ENCODE results near the gene GMPPB.
A peak's percentile ranks its signal among the peaks of the same experiment; 100 is the strongest.
"Not testable (repeated sequence)": the region's sequence is repeated elsewhere in the genome, so short reads cannot be mapped to it uniquely, and the experiment has no call there.

Gene GMPPB

GRCh38 chr3:49711489-49711888 lies 12.3 kb downstream of the GMPPB start:
- peak overlapping the region; percentile 52 for H3K27ac Mint-ChIP-seq
- DNase-seq (ENCODE audit: low spot score in 2 of 2) = no peak
- H3K4me3 Mint-ChIP-seq = no peak overlapping the region
- H3K36me3 Mint-ChIP-seq = no peaks in the 10 kb centered on the region
- no peak for ATAC-seq
- H3K9me3 Mint-ChIP-seq = no peaks in the 10 kb centered on the region
- H3K4me1 Mint-ChIP-seq = no peaks in the 10 kb centered on the region

GRCh38 chr3:49709852-49710251 lies 13.9 kb downstream of the GMPPB start:
- DNase-seq (ENCODE audit: low spot score in 2 of 2) = no peak
- Mint-ChIP-seq H3K4me3 (no peak overlapping the region), H3K27ac (no peak overlapping the region), H3K36me3 (no peaks in the 10 kb centered on the region), H3K4me1 (no peaks in the 10 kb centered on the region), H3K9me3 (no peaks in the 10 kb centered on the region)
- no peak for ATAC-seq

GRCh38 chr3:49707113-49707480 lies 16.7 kb downstream of the GMPPB start:
- no peaks in the 10 kb centered on the region for H3K9me3 Mint-ChIP-seq
- H3K4me1 Mint-ChIP-seq = peaks cover 7% of the 10 kb centered on the region
- DNase-seq (ENCODE audit: low spot score in 2 of 2) = no peak
- ATAC-seq = no peak
- peaks cover 6% of the 10 kb centered on the region for H3K36me3 Mint-ChIP-seq
- no peak overlapping the region for H3K4me3 Mint-ChIP-seq
- H3K27ac Mint-ChIP-seq = peak overlapping the region; percentile 74

GRCh38 chr3:49706456-49707112 lies 17.2 kb downstream of the GMPPB start:
- no peaks in the 10 kb centered on the region for H3K9me3 Mint-ChIP-seq
- H3K27ac Mint-ChIP-seq = peak overlapping the region; percentile 74
- H3K36me3 Mint-ChIP-seq = peaks cover 6% of the 10 kb centered on the region
- no peak for ATAC-seq
- H3K4me3 Mint-ChIP-seq = no peak overlapping the region
- peaks cover 7% of the 10 kb centered on the region for H3K4me1 Mint-ChIP-seq
- DNase-seq (ENCODE audit: low spot score in 2 of 2) = no peak

GRCh38 chr3:49705390-49705960 lies 18.3 kb downstream of the GMPPB start:
- peaks cover 6% of the 10 kb centered on the region for H3K36me3 Mint-ChIP-seq
- DNase-seq (ENCODE audit: low spot score in 2 of 2) (no peak), ATAC-seq (no peak)
- no peaks in the 10 kb centered on the region for H3K9me3 Mint-ChIP-seq
- H3K4me3 Mint-ChIP-seq = no peak overlapping the region
- no peak overlapping the region for H3K27ac Mint-ChIP-seq
- H3K4me1 Mint-ChIP-seq = peaks cover 7% of the 10 kb centered on the region

- Mint-ChIP-seq H3K4me3 (no peak overlapping the region), H3K4me1 (peaks cover 7% of the 10 kb centered on the region), H3K27ac (no peak overlapping the region), H3K9me3 (no peaks in the 10 kb centered on the region), H3K36me3 (peaks cover 6% of the 10 kb centered on the region)
- ATAC-seq (no peak), DNase-seq (ENCODE audit: low spot score in 2 of 2) (no peak)
Observed at GRCh38 chr3:49704629-49705028, 19.1 kb downstream of the GMPPB start.

GRCh38 chr3:49703956-49704355 lies 19.8 kb downstream of the GMPPB start:
- ATAC-seq = no peak
- no peaks in the 10 kb centered on the region for H3K9me3 Mint-ChIP-seq
- H3K4me1 Mint-ChIP-seq = peaks cover 7% of the 10 kb centered on the region
- DNase-seq (ENCODE audit: low spot score in 2 of 2) = no peak
- peaks cover 6% of the 10 kb centered on the region for H3K36me3 Mint-ChIP-seq
- no peak overlapping the region for H3K4me3 Mint-ChIP-seq
- peak overlapping the region; percentile 67 for H3K27ac Mint-ChIP-seq

- Mint-ChIP-seq H3K27ac (peak overlapping the region; percentile 67), H3K4me1 (peaks cover 7% of the 10 kb centered on the region), H3K36me3 (peaks cover 6% of the 10 kb centered on the region), H3K4me3 (no peak overlapping the region), H3K9me3 (no peaks in the 10 kb centered on the region)
- ATAC-seq = peak; percentile 89
- DNase-seq (ENCODE audit: low spot score in 2 of 2) = peak; percentile 35 to 78
Observed at GRCh38 chr3:49703443-49703927, 20.3 kb downstream of the GMPPB start.

- H3K4me3 Mint-ChIP-seq = no peak overlapping the region
- peak overlapping the region; percentile 67 for H3K27ac Mint-ChIP-seq
- peaks cover 7% of the 10 kb centered on the region for H3K4me1 Mint-ChIP-seq
- ATAC-seq (no peak), DNase-seq (ENCODE audit: low spot score in 2 of 2) (no peak)
- H3K36me3 Mint-ChIP-seq = peaks cover 6% of the 10 kb centered on the region
- no peaks in the 10 kb centered on the region for H3K9me3 Mint-ChIP-seq
Observed at GRCh38 chr3:49702672-49703071, 21.1 kb downstream of the GMPPB start.

GRCh38 chr3:49701388-49702077 lies 22.2 kb downstream of the GMPPB start:
- H3K36me3 Mint-ChIP-seq = peaks cover 6% of the 10 kb centered on the region
- peaks cover 7% of the 10 kb centered on the region for H3K4me1 Mint-ChIP-seq
- no peak for ATAC-seq
- DNase-seq (ENCODE audit: low spot score in 2 of 2) = no peak
- no peak overlapping the region for H3K4me3 Mint-ChIP-seq
- no peaks in the 10 kb centered on the region for H3K9me3 Mint-ChIP-seq
- peak overlapping the region; percentile 71 for H3K27ac Mint-ChIP-seq

- H3K9me3 Mint-ChIP-seq = no peaks in the 10 kb centered on the region
- H3K36me3 Mint-ChIP-seq = peaks cover 6% of the 10 kb centered on the region
- no peak for ATAC-seq
- H3K4me1 Mint-ChIP-seq = peaks cover 7% of the 10 kb centered on the region
- DNase-seq (ENCODE audit: low spot score in 2 of 2) = no peak
- no peak overlapping the region for H3K4me3 Mint-ChIP-seq
- peak overlapping the region; percentile 71 for H3K27ac Mint-ChIP-seq
Observed at GRCh38 chr3:49700453-49701128, 23.2 kb downstream of the GMPPB start.

GRCh38 chr3:49700014-49700413 lies 23.7 kb downstream of the GMPPB start:
- ATAC-seq = no peak
- Mint-ChIP-seq H3K4me1 (peaks cover 7% of the 10 kb centered on the region), H3K36me3 (peaks cover 6% of the 10 kb centered on the region), H3K27ac (peak overlapping the region; percentile 71), H3K9me3 (no peaks in the 10 kb centered on the region), H3K4me3 (no peak overlapping the region)
- DNase-seq (ENCODE audit: low spot score in 2 of 2) = no peak

GRCh38 chr3:49699281-49699979 lies 24.3 kb downstream of the GMPPB start:
- ATAC-seq (no peak), DNase-seq (ENCODE audit: low spot score in 2 of 2) (no peak)
- Mint-ChIP-seq H3K36me3 (peaks cover 6% of the 10 kb centered on the region), H3K9me3 (no peaks in the 10 kb centered on the region), H3K4me1 (peaks cover 7% of the 10 kb centered on the region), H3K4me3 (no peak overlapping the region), H3K27ac (peak overlapping the region; percentile 71)

- not testable (repeated sequence) for DNase-seq (ENCODE audit: low spot score in 2 of 2); H3K27ac Mint-ChIP-seq; H3K4me3 Mint-ChIP-seq; ATAC-seq; H3K9me3 Mint-ChIP-seq; H3K36me3 Mint-ChIP-seq
- peaks cover 27% of the 10 kb centered on the region for H3K4me1 Mint-ChIP-seq
Observed at GRCh38 chr3:49695350-49696015, 28.3 kb downstream of the GMPPB start.

All from stimulated activated effector memory CD8-positive, alpha-beta T cell treated with anti-CD3 and anti-CD28 coated beads, Interleukin-12 subunit alpha, Interleukin-12 subunit beta, amount 100 ng/mL, for 72 hours (primary cell).